ENCODE measurements around the gene CPLANE2.
"Not testable (repeated sequence)": the region's sequence is repeated elsewhere in the genome, so short reads cannot be mapped to it uniquely, and the experiment has no call there.

CPLANE2 gene

GRCh38 chr1:16236511-16237342 is at the start of gene CPLANE2:
Gene CPLANE2 (minus strand): TSS chr1:16237183. CDS start chr1:16236742, 441 bp downstream.
- DNase-seq, result peak; percentile 74

GRCh38 chr1:16286122-16286521 is 49.1 kb upstream of the CPLANE2 start:
- DNase-seq, result no peak

- DNase-seq, result no peak
Measured at GRCh38 chr1:16281765-16282164, 44.8 kb upstream of the CPLANE2 start.

GRCh38 chr1:16279186-16279585 is 42.2 kb upstream of the CPLANE2 start:
- DNase-seq, result no peak

- no peak for DNase-seq
Measured at GRCh38 chr1:16276302-16277030, 39.5 kb upstream of the CPLANE2 start.

- no peak for DNase-seq
Measured at GRCh38 chr1:16275591-16275990, 38.6 kb upstream of the CPLANE2 start.

GRCh38 chr1:16267690-16268180 is 30.8 kb upstream of the CPLANE2 start:
- DNase-seq, result no peak

- no peak for DNase-seq
Measured at GRCh38 chr1:16266411-16267118, 29.6 kb upstream of the CPLANE2 start.

- no peak for DNase-seq
Measured at GRCh38 chr1:16262067-16262466, 25.1 kb upstream of the CPLANE2 start.

- no peak for DNase-seq
Measured at GRCh38 chr1:16260814-16261213, 23.8 kb upstream of the CPLANE2 start.

GRCh38 chr1:16258591-16259135 is 21.7 kb upstream of the CPLANE2 start:
- DNase-seq, result no peak

GRCh38 chr1:16257968-16258367 is 21.0 kb upstream of the CPLANE2 start:
- no peak for DNase-seq

- not testable (repeated sequence) for DNase-seq
Measured at GRCh38 chr1:16257556-16257955, 20.6 kb upstream of the CPLANE2 start.

GRCh38 chr1:16256478-16256877 is 19.5 kb upstream of the CPLANE2 start:
- no peak for DNase-seq

GRCh38 chr1:16254263-16254928 is 17.4 kb upstream of the CPLANE2 start:
- DNase-seq, result no peak

- DNase-seq, result no peak
Measured at GRCh38 chr1:16253332-16253922, 16.4 kb upstream of the CPLANE2 start.

GRCh38 chr1:16252912-16253311 is 15.9 kb upstream of the CPLANE2 start:
- DNase-seq, result no peak

GRCh38 chr1:16251381-16251780 is 14.4 kb upstream of the CPLANE2 start:
- no peak for DNase-seq

GRCh38 chr1:16250524-16251251 is 13.7 kb upstream of the CPLANE2 start:
- DNase-seq, result no peak

- DNase-seq, result no peak
Measured at GRCh38 chr1:16249596-16250241, 12.7 kb upstream of the CPLANE2 start.
